ENCODE measurements around the gene FRMD4A.

DNA sequence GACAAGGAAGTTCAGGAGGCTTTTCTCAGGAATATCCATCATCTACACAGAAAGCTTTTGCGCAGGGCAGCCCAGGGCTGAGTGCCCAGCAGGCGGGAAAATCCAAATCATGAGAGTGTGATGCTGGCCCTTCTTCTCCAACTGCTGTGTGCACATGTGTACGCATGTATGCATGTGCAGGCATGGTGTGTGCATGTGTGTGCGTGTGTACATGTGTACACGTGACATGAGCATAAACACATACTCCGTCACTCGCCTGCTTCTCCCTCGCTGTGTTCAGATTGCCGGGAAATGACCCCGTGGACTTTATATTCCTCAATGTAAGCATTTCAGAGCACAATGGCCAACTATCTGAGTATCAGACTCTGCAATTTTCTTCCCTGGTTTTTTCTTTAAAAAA is 658.8 kb downstream of the FRMD4A start:
- TF ChIP-seq, protein P1, sequence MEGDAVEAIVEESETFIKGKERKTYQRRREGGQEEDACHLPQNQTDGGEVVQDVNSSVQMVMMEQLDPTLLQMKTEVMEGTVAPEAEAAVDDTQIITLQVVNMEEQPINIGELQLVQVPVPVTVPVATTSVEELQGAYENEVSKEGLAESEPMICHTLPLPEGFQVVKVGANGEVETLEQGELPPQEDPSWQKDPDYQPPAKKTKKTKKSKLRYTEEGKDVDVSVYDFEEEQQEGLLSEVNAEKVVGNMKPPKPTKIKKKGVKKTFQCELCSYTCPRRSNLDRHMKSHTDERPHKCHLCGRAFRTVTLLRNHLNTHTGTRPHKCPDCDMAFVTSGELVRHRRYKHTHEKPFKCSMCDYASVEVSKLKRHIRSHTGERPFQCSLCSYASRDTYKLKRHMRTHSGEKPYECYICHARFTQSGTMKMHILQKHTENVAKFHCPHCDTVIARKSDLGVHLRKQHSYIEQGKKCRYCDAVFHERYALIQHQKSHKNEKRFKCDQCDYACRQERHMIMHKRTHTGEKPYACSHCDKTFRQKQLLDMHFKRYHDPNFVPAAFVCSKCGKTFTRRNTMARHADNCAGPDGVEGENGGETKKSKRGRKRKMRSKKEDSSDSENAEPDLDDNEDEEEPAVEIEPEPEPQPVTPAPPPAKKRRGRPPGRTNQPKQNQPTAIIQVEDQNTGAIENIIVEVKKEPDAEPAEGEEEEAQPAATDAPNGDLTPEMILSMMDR (IDR thresholded peaks at IDR 0.05; ENCODE audit: low read depth, low read length, poor library complexity, severe bottlenecking), result no peak
- no peak for TF ChIP-seq EZH2phosphoT487 (IDR thresholded peaks at IDR 0.05; ENCODE audit: borderline replicate concordance, low read length)
